Gastrocnemius medialis (tissue), 4 donors: ENCODE results near the gene ATXN7L1.

Experiments used
- CTCF ChIP-seq, 5 experiments: fragments of 450-650 bp in 3 of 5; fragments of 200-600 bp in 2 of 5; sonication (generic) in 2 of 5; IDR thresholded peaks in 4 of 5; conservative IDR thresholded peaks in 1 of 5; 1 replicate in 4 of 5; 2 replicates in 1 of 5; pipeline ENCODE4 v1.5.1; 2016 to 2019; ENCODE audit warnings: antibody characterized with exemption in 5 of 5, mild to moderate bottlenecking in 3 of 5, moderate library complexity in 3 of 5
- POLR2A ChIP-seq, 2 donors: fragments of 450-650 bp; IDR thresholded peaks; one replicate each; pipeline ENCODE4 v1.6.1; 2017; ENCODE audit warnings: antibody characterized with exemption in 2 of 2, mild to moderate bottlenecking in 2 of 2, moderate library complexity in 2 of 2

- TF ChIP-seq CTCF (IDR thresholded peaks at IDR 0.05 in 4 of 5, conservative IDR thresholded peaks at IDR 0.05 in 1 of 5) (no peak), POLR2A (IDR thresholded peaks at IDR 0.05) (no peak)
Observed at GRCh38 chr7:105651798-105652197, 224.6 kb downstream of the ATXN7L1 start.
